HG03558 (cell line): ENCODE measurements around the gene FCER2.

ENCODE experiments used
- ATAC-seq: cut with Tn5 transposase; IDR thresholded peaks from one replicate; pipeline ENCODE4 v1.9.1; 2021; ENCODE audit warnings: moderate number of reproducible peaks; ENCODE audit not compliant: unreplicated experiment; ENCODE audit errors: extremely low read depth

The FCER2 gene

GRCh38 chr19:7704280-7705060, 2.5 kb upstream of the FCER2 start:
- no peak for ATAC-seq

GRCh38 chr19:7703332-7703731, 1.4 kb upstream of the FCER2 start:
- ATAC-seq = no peak

- ATAC-seq = no peak
Observed at GRCh38 chr19:7701049-7701653, 780 bp downstream of the FCER2 start.

- ATAC-seq = no peak
Observed at GRCh38 chr19:7699417-7700401, 2.2 kb downstream of the FCER2 start.

DNA sequence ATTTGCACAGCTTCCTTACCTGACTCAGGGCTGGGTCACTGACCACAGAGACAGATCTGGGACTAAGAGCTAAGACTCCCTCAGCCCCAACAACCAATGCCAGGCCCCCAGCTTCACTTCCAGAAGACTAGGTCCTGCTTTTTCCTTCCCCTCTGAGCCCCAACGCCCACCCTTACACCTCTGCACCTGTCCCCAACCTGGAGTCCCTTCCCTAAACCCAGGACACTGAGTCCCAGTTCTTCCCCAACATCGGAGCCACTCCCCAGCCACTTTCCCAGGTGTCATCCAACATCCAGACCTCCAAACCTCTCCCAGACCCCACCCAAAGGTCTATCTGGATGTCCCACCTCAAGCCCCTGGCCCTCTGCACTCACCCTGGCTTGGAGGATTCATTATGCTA, 2.9 kb downstream of the FCER2 start:
- ATAC-seq = no peak

- no peak for ATAC-seq
Observed at GRCh38 chr19:7698583-7698982, 3.3 kb downstream of the FCER2 start.

DNA sequence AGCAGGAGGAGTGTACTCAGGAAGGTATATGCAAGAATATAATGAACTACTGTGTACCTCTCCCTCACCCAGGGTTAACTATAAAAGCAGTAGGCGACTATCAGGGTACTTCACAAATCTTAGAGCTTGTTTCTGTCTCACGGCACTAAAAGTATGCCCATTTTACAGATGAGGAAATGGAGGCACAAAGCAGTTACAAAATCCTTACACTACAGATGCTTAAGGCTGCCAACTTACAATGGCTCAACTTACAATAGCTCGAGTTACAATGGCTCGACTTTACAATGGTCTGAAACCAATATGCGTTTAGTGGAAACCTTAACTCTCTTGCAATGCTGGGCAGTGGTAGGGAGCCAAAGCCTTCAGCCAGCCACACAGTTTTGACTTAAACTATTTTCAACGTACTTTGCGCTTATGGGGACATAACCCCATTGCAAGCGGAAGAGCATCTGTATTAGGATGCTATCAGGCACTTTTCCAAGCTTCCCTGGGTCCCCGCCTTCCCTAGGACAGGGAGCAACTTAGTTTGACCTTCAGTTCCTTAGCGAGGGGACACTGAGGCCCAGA, 4.1 kb downstream of the FCER2 start:
- no peak for ATAC-seq

DNA sequence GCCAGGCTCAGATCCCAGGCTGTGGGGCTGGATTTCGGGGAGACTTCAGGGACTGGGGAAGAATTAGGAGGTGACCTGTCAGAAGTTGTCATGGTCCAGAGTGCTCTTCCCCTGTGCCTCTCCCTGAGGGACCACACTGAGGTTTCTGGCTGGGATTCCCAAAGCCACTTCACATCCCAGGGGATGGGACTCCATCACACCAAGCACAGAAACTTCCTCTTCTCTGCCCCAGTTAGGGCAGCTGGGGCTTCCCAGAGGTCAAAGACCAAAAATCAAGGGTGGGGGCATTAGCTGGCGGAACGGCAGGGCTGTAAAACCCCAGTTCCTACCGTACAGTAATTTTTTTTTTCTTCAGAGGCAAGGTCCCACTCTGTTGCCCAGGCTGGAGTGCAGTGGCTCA, 7.4 kb downstream of the FCER2 start:
- no peak for ATAC-seq

- ATAC-seq = no peak
Observed at GRCh38 chr19:7692417-7693088, 9.4 kb downstream of the FCER2 start.

GRCh38 chr19:7691497-7691896, 10.4 kb downstream of the FCER2 start:
- no peak for ATAC-seq

- no peak for ATAC-seq
Observed at GRCh38 chr19:7690779-7691258, 11.1 kb downstream of the FCER2 start.

- no peak for ATAC-seq
Observed at GRCh38 chr19:7689165-7689564, 12.8 kb downstream of the FCER2 start.

GRCh38 chr19:7687177-7687576, 14.8 kb downstream of the FCER2 start:
- no peak for ATAC-seq

DNA sequence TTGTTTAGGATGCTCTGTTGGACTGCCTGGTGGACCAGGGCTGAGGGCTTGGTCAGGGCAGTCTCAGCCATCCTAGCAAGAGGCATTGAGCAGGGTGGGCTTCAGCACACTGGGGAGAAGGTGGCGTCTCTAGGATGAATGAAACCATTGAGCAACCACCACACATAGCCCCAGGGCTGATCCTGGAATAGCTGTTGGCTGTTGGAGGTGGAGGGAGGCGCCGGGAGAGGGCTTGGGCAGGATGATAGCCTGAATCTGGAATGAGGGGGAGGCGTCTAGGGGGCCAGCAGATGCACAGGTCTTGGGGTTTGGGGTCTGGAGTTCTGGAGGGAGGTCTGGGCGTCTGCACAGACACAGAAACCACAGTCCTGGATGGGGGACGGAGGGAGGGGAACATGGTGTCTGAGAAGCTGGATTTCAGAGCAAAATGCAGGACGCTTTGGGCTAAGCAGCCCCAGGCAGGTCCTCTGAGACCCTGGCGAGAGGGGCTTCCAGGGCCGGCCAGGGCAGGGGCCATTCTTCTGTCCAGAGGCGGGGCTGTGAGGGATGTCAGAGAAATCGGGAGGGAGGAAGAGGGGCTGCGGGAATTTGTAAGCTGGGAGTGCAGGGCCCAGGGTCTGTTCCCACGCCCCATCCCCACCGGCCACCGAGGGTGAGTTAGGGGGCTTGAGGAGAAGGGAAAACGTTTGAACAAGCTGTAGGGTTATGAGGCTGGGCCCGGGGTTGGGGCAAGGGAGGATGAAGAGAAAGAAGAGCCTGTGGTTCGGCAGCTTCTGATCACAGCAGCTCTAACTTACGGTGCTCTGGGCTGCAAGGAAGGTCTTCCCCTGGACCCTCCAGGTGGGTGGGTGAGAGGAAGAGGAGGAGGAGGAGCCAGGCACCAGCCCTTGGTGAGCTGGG, 16.1 kb downstream of the FCER2 start:
- no peak for ATAC-seq

DNA sequence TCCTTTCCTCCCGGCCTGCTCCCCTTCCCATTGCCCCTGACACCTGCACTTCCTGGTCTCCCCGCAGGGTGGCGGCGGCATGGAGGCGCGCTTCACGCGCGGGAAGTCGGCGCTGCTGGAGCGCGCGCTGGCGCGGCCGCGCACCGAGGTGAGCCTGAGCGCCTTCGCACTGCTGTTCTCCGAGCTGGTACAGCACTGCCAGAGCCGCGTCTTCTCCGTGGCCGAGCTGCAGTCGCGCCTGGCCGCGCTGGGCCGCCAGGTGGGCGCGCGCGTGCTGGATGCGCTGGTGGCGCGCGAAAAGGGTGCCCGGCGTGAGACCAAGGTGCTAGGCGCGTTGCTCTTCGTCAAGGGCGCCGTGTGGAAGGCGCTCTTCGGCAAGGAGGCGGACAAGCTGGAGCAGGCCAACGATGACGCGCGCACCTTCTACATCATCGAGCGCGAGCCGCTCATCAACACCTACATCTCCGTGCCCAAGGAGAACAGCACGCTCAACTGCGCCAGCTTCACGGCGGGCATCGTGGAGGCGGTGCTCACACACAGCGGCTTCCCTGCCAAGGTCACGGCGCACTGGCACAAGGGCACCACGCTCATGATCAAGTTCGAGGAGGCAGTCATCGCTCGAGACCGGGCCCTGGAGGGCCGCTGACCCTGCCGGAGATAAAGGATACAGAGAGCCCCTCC, 19.6 kb downstream of the FCER2 start:
- no peak for ATAC-seq

DNA sequence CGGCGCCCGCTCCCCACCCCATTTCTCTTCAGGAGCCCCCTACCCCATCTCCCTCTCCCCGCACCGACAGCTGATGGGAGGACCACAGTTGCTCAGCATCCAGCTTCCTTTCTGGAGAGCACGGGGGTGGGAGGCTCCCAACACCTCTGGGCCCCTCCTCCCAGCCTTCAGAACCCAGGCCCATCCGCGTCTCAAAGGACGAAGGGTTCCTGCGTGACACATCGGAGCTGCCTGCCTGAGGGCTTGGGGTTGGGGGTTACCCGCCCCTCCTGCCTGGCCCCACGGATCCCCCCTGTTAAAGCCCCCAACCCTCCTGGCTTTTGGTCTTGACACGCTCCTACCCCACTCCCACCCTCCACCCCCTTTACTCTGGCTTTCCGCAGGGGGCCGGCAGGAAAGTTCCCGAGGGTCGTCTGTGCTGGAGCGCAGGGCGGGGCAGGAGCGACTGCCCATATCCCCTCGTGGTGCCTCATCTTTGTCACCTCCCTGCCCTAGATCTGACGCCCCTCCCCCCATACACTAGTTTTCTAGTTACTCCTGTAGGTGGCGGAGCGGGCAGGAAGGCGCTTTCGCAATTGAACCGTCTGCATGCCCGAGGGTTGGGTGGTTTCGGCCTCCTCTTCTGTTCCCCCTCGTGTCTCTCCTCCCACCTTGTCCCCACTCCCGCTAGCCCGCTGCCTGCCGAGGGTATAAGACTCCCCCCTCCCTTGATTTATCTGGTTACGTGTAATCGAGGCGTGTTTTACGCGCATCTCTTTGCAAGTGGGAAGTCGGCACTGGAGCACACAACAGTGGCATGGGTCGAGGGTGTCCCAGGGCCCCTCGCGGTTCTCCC, 20.4 kb downstream of the FCER2 start:
- ATAC-seq = no peak

DNA sequence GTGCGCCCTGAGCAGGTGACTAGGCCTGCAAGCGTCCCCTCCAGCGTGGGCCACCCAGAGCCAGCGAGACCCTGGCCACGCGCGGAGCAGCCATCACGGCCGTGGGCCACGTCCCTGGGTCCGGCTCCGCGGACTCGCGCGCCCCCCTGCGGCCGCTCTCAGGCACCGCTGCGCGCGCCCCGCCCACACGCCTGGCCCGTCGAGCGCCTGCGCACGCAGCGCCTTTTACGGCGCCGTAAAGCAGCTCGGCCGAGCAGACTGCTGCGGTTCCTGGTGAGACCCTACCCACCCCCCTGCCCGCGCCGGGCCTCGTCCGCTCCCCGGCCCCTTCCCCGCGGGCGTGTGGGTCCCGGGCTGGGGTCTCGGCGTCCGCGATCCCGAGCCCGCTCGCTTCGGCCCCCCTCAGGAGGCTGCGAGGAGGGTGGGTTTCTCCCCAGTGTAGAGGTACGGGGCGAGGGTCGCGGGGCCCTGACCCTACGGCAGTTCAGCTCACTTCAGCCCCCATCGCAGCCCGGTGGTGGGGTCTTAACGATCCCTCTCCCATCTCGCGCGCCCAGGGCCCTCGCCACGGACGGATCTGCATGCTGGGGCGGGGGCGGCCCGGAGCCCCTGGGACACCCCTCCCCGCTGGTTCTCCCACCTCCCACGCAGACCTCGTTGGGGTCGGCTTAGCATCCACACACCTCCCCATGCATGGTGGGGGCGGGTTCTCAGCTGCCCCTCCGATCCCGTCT, 21.2 kb downstream of the FCER2 start, which contains the start of gene TRAPPC5:
Gene TRAPPC5 (plus strand): TSS at position 228 of the 734 bp plus-strand sequence. CDS start 1,421 bp downstream, outside the sequence.
- no peak for ATAC-seq
